ENCODE measurements around the gene GTF3C4. TPM values are rescaled to one million over a fixed set of nuclear protein-coding genes. Genes with fewer than 3 reads are reported as not detected.
A peak's percentile ranks its signal among the peaks of the same experiment; 100 is the strongest.

GTF3C4 gene
- polyA plus RNA-seq, 2 of the 4 experiments (the other 2 are of a cell fraction): 9.0 to 15.4 TPM

DNA sequence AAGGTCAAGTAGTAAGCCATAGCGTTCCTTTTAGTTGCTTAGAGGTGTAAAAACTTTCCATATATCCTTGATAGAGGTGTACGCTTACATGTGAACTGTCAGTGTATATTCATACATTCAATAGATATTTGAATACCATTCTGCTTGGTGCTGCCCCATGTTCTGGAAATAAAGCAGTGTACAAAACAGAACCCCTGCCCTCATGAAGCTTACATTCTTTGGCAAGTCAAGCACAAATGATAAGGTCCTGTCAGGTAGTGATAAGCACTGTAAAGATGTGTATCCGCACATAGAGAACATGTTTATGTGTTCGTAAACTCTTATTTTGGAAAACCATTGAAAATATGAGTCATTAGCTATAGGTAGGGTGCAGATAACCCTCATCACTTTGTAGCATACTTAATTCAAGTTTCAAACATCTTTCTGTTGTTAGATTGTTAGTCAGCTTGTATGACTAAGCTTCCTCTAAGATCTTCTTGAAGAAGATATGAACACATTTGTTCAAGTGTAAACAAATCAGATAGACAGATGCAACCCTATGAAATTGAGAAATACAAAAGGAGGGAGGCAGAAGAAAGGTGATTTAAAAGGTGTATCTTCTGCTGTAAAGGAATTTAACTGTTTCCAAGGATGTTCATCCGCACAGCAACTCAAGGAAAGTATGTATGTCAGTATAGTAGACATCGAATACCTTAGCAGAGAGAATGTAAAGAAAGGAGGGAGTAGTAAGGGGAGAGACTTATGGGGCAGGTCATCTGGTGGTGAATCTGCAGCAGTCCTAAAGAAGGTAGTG, 1.6 kb downstream of the GTF3C4 start:
- Histone ChIP-seq H3K9me3 (no peaks in the 10 kb centered on the region), H3K4me2 (peak overlapping the region; percentile 92), H3K4me1 (peaks cover 34% of the 10 kb centered on the region), H3K4me3 (peak overlapping the region; percentile 87), H3K27ac (peak overlapping the region in 1 of 2 experiments; percentile 97; a peak in 1 of 6 replicates)
- 80% methylated on average over 6 of the region's 6 CpGs for WGBS (ENCODE audit: missing lambda C conversion rate)
- DNase-seq (ENCODE audit: low read depth in 1 of 2, low spot score in 1 of 2) (no peak), FAIRE-seq (no peak), ATAC-seq (no peak)
- CTCF ChIA-PET: interaction anchor here (1.2 to 3.1 kb wide), 2 partner anchors 11 to 21 kb away, joined by 3 to 11 read pairs; no protein-coding TSS in a partner anchor
- TF ChIP-seq FOSL2 (IDR thresholded peaks at IDR 0.05) (no peak), FOSL2 (CRISPR knock-in tag; IDR thresholded peaks at IDR 0.05) (peak; percentile 20; the same call in 1 of the 2 replicates)
- TF ChIP-seq, protein P1, sequence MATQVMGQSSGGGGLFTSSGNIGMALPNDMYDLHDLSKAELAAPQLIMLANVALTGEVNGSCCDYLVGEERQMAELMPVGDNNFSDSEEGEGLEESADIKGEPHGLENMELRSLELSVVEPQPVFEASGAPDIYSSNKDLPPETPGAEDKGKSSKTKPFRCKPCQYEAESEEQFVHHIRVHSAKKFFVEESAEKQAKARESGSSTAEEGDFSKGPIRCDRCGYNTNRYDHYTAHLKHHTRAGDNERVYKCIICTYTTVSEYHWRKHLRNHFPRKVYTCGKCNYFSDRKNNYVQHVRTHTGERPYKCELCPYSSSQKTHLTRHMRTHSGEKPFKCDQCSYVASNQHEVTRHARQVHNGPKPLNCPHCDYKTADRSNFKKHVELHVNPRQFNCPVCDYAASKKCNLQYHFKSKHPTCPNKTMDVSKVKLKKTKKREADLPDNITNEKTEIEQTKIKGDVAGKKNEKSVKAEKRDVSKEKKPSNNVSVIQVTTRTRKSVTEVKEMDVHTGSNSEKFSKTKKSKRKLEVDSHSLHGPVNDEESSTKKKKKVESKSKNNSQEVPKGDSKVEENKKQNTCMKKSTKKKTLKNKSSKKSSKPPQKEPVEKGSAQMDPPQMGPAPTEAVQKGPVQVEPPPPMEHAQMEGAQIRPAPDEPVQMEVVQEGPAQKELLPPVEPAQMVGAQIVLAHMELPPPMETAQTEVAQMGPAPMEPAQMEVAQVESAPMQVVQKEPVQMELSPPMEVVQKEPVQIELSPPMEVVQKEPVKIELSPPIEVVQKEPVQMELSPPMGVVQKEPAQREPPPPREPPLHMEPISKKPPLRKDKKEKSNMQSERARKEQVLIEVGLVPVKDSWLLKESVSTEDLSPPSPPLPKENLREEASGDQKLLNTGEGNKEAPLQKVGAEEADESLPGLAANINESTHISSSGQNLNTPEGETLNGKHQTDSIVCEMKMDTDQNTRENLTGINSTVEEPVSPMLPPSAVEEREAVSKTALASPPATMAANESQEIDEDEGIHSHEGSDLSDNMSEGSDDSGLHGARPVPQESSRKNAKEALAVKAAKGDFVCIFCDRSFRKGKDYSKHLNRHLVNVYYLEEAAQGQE (IDR thresholded peaks at IDR 0.05): no peak
- POLR2A ChIA-PET: interaction anchor here (0.5 kb wide), 1 partner anchor 50 kb away, joined by 3 read pairs; no protein-coding TSS in a partner anchor

DNA sequence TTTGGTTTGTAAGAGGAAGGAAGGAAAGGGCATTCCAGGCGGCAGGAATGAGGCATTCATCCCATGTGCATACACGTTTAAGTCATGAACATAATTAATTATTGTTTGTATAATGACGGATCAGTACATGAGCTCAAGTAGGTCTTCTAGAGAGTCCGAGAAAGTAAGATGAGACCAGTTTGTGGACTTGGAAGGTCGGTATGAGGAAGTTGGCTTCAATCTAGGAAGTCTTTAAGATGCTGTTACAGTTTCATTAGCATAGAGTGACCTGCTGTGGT, 2.1 kb downstream of the GTF3C4 start:
- peak in 1 of 2 experiments; percentile 12 for DNase-seq (ENCODE audit: low read depth in 1 of 2, low spot score in 1 of 2)
- peak overlapping the region; percentile 92 for H3K4me2 ChIP-seq
- H3K4me1 ChIP-seq: peaks cover 34% of the 10 kb centered on the region
- ChIA-PET CTCF (interaction anchor here (0.5 to 3.1 kb wide), 4 partner anchors 12 to 167 kb away, joined by 3 to 11 read pairs (median 4); no protein-coding TSS in a partner anchor), POLR2A (no interaction called here)
- 70% methylated on average over 5 of the region's 5 CpGs for WGBS (ENCODE audit: missing lambda C conversion rate)
- FAIRE-seq: no peak
- H3K27ac ChIP-seq: no peak overlapping the region
- no peak overlapping the region for H3K4me3 ChIP-seq
- TF ChIP-seq, protein P2, sequence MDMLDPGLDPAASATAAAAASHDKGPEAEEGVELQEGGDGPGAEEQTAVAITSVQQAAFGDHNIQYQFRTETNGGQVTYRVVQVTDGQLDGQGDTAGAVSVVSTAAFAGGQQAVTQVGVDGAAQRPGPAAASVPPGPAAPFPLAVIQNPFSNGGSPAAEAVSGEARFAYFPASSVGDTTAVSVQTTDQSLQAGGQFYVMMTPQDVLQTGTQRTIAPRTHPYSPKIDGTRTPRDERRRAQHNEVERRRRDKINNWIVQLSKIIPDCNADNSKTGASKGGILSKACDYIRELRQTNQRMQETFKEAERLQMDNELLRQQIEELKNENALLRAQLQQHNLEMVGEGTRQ (IDR thresholded peaks at IDR 0.05): no peak
- TF ChIP-seq, protein P1 (IDR thresholded peaks at IDR 0.05): no peak
- TF ChIP-seq, protein P3, sequence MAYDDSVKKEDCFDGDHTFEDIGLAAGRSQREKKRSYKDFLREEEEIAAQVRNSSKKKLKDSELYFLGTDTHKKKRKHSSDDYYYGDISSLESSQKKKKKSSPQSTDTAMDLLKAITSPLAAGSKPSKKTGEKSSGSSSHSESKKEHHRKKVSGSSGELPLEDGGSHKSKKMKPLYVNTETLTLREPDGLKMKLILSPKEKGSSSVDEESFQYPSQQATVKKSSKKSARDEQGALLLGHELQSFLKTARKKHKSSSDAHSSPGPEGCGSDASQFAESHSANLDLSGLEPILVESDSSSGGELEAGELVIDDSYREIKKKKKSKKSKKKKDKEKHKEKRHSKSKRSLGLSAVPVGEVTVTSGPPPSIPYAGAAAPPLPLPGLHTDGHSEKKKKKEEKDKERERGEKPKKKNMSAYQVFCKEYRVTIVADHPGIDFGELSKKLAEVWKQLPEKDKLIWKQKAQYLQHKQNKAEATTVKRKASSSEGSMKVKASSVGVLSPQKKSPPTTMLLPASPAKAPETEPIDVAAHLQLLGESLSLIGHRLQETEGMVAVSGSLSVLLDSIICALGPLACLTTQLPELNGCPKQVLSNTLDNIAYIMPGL (CRISPR knock-in tag; IDR thresholded peaks at IDR 0.05; ENCODE audit: borderline replicate concordance): no peak
- no peak for ATAC-seq
- H3K9me3 ChIP-seq: no peaks in the 10 kb centered on the region

DNA sequence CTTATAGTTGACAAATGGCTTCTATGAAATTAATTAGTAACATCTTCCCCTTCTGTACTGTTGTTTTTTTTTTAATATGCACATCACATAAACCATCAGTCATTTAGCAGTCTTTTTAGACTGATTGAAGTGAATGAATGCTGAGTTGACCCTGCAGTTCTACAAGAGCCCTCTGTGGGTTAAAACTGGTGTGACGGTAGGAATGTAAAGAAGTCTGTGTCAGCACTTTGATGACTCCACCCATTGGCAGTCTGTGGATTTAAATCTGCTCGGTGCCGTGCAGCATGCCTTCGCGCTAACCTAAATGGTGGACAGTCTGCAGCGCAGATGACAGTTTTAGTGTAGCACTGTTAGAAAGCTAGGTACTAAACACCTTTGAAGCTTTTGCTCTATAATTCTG, 3.1 kb downstream of the GTF3C4 start:
- TF ChIP-seq POLR2AphosphoS2 (conservative IDR thresholded peaks at IDR 0.05; ENCODE audit: low read length) (no peak), HOXB5 (CRISPR knock-in tag; IDR thresholded peaks at IDR 0.05) (no peak), HEYL (CRISPR knock-in tag; IDR thresholded peaks at IDR 0.05) (no peak), MAFK (IDR thresholded peaks at IDR 0.05; ENCODE audit: partially characterized antibody) (peak; percentile 99)
- TF ChIP-seq, protein P4, sequence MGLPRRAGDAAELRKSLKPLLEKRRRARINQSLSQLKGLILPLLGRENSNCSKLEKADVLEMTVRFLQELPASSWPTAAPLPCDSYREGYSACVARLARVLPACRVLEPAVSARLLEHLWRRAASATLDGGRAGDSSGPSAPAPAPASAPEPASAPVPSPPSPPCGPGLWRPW (IDR thresholded peaks at IDR 0.05): no peak
- ChIA-PET CTCF (interaction anchor here (0.6 to 1.8 kb wide), 12 partner anchors 9 to 1843 kb away, joined by 3 to 5 read pairs (median 3); no protein-coding TSS in a partner anchor), POLR2A (no interaction called here)
- no peak for FAIRE-seq
- Histone ChIP-seq H3K9me3 (no peaks in the 10 kb centered on the region), H3K4me1 (peaks cover 29% of the 10 kb centered on the region), H3K4me2 (peak overlapping the region; percentile 92), H3K27ac (no peak overlapping the region), H3K4me3 (no peak overlapping the region)
- DNase-seq (ENCODE audit: low read depth in 1 of 2, low spot score in 1 of 2): peak; percentile 68 to 70
- ATAC-seq: peak; percentile 14 to 23; a peak in 1 of 6 replicates
- WGBS (ENCODE audit: missing lambda C conversion rate): 77% methylated on average over 6 of the region's 6 CpGs
